ENCODE measurements around the gene GUCY1B1. TPM values are rescaled to one million over a fixed set of nuclear protein-coding genes. Genes with fewer than 3 reads are reported as not detected.
"Not testable (repeated sequence)": the region's sequence is repeated elsewhere in the genome, so short reads cannot be mapped to it uniquely, and the experiment has no call there.

Gene GUCY1B1
- total RNA-seq, 1 donor from 2014 or later = 1.5 TPM

DNA sequence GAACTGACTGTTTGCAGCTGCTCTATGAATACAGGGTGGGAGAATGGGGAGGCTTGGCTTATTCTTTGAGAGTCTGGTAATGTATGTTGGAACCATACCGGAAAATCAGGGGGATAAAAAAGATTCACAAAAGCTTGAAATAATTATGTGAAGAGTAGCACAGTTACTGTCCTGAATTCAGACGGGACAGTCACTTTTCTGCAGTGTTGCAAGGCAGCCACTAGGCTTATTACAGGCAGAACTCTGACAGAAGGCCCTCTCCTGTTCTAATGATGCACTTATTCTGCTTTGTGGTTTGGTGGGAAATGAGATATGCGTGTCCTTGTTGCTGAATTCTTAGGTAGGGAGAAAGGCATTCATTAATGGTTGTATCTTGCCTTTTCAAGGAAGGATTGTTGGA lies 37.2 kb downstream of the GUCY1B1 start:
- Histone ChIP-seq H3K27ac (ENCODE audit: low read depth, low read length) (no peak overlapping the region), H3K27me3 (ENCODE audit: insufficient read depth, low read length) (no peaks in the 10 kb centered on the region), H3K9me3 (ENCODE audit: insufficient read depth, low read depth, low read length) (no peaks in the 10 kb centered on the region), H3K9ac (ENCODE audit: low read length) (no peak overlapping the region), H2AFZ (ENCODE audit: low read depth, low read length) (no peak overlapping the region), H3K36me3 (ENCODE audit: insufficient read depth, low read length) (no peaks in the 10 kb centered on the region), H4K20me1 (ENCODE audit: insufficient read depth, low read length) (no peaks in the 10 kb centered on the region), H3K4me1 (ENCODE audit: insufficient read depth, low read length) (no peaks in the 10 kb centered on the region), H3K4me2 (ENCODE audit: low read length) (no peak overlapping the region), H3K79me2 (ENCODE audit: insufficient read depth, low read length) (no peaks in the 10 kb centered on the region), H3K4me3 (ENCODE audit: insufficient read depth, low read depth, low read length) (no peak overlapping the region)
- DNase-seq (ENCODE audit: low read depth) = peak; percentile 82
- no peak for FAIRE-seq
- Mint-ChIP-seq H3K4me3 (ENCODE audit: unreplicated experiment) (no peak overlapping the region), H3K9me3 (ENCODE audit: unreplicated experiment) (no peaks in the 10 kb centered on the region), H3K36me3 (ENCODE audit: low read depth, unreplicated experiment) (no peaks in the 10 kb centered on the region), H3K27me3 (ENCODE audit: low read depth, unreplicated experiment) (no peaks in the 10 kb centered on the region), H3K27ac (ENCODE audit: unreplicated experiment) (no peak overlapping the region), H3K4me1 (ENCODE audit: low read depth, unreplicated experiment) (peaks cover 3% of the 10 kb centered on the region)
- TF ChIP-seq EZH2 (IDR thresholded peaks at IDR 0.05; ENCODE audit: insufficient read depth, low read length) = no peak
- TF ChIP-seq, protein P1, sequence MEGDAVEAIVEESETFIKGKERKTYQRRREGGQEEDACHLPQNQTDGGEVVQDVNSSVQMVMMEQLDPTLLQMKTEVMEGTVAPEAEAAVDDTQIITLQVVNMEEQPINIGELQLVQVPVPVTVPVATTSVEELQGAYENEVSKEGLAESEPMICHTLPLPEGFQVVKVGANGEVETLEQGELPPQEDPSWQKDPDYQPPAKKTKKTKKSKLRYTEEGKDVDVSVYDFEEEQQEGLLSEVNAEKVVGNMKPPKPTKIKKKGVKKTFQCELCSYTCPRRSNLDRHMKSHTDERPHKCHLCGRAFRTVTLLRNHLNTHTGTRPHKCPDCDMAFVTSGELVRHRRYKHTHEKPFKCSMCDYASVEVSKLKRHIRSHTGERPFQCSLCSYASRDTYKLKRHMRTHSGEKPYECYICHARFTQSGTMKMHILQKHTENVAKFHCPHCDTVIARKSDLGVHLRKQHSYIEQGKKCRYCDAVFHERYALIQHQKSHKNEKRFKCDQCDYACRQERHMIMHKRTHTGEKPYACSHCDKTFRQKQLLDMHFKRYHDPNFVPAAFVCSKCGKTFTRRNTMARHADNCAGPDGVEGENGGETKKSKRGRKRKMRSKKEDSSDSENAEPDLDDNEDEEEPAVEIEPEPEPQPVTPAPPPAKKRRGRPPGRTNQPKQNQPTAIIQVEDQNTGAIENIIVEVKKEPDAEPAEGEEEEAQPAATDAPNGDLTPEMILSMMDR (IDR thresholded peaks at IDR 0.05; ENCODE audit: insufficient read depth, low read depth, low read length) = peak; percentile 51

DNA sequence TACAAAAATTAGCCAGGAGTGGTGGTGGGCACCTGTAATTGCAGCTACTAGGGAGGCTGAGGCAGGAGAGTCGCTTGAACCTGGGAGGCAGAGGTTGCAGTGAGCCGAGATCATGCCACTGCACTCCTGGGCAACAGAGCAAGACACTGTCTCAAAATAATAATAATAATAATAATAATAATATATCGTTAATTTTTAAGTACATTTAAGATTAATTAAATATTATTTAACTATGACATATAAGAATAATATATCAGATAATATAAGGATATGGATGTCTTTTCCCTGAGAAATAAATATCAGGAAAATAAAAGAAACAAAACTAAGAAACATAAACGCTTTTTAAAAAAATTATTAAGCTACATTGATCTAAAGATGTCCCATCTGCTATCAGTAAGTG lies 38.8 kb downstream of the GUCY1B1 start:
- not testable (repeated sequence) for H3K27ac ChIP-seq (ENCODE audit: low read depth, low read length); H3K9me3 ChIP-seq (ENCODE audit: insufficient read depth, low read depth, low read length); H3K9me3 Mint-ChIP-seq (ENCODE audit: unreplicated experiment); H3K4me1 Mint-ChIP-seq (ENCODE audit: low read depth, unreplicated experiment); H3K36me3 Mint-ChIP-seq (ENCODE audit: low read depth, unreplicated experiment); H3K4me3 ChIP-seq (ENCODE audit: insufficient read depth, low read depth, low read length); H3K27me3 ChIP-seq (ENCODE audit: insufficient read depth, low read length); H3K27me3 Mint-ChIP-seq (ENCODE audit: low read depth, unreplicated experiment); H3K36me3 ChIP-seq (ENCODE audit: insufficient read depth, low read length); H3K9ac ChIP-seq (ENCODE audit: low read length); H3K4me3 Mint-ChIP-seq (ENCODE audit: unreplicated experiment); H4K20me1 ChIP-seq (ENCODE audit: insufficient read depth, low read length); DNase-seq (ENCODE audit: low read depth); H3K4me2 ChIP-seq (ENCODE audit: low read length); FAIRE-seq; H3K79me2 ChIP-seq (ENCODE audit: insufficient read depth, low read length); H2AFZ ChIP-seq (ENCODE audit: low read depth, low read length); H3K27ac Mint-ChIP-seq (ENCODE audit: unreplicated experiment); H3K4me1 ChIP-seq (ENCODE audit: insufficient read depth, low read length)

DNA sequence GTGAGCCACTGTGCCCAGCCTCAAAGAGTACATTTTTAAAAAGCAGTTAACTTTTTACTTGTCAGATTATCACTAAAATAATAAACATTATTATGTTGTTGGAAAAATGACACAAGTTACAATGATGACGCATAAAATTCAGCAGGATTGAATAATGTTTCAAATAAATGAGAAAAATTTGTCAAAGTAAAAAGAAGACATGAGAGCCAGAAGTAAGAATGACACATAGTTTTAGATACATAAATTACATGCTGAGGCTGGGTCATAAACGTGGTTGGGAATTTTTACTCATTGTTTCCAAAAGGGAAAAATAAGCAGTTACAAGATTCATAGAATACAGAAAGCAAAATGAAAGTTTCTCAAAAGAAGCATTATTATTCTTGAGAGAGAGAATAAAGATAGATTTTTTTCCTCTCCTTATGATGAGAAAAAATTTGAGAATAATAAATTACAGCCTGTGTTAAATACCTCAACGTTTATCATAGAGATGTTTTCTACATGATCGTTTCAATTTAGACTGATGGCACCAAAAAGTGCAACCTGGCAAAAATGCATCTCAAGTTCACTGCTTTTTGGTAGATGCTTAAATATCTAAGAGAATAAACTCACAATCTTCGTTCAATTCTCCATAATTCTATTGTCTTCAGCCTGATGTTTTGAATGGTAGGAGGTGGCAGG lies 40.4 kb downstream of the GUCY1B1 start:
- Histone ChIP-seq H4K20me1 (ENCODE audit: insufficient read depth, low read length) (no peaks in the 10 kb centered on the region), H3K27me3 (ENCODE audit: insufficient read depth, low read length) (no peaks in the 10 kb centered on the region), H3K9me3 (ENCODE audit: insufficient read depth, low read depth, low read length) (no peaks in the 10 kb centered on the region), H3K4me2 (ENCODE audit: low read length) (no peak overlapping the region), H3K79me2 (ENCODE audit: insufficient read depth, low read length) (no peaks in the 10 kb centered on the region), H3K4me3 (ENCODE audit: insufficient read depth, low read depth, low read length) (no peak overlapping the region), H3K9ac (ENCODE audit: low read length) (no peak overlapping the region), H3K27ac (ENCODE audit: low read depth, low read length) (no peak overlapping the region), H3K4me1 (ENCODE audit: insufficient read depth, low read length) (no peaks in the 10 kb centered on the region), H3K36me3 (ENCODE audit: insufficient read depth, low read length) (no peaks in the 10 kb centered on the region), H2AFZ (ENCODE audit: low read depth, low read length) (no peak overlapping the region)
- Mint-ChIP-seq H3K4me1 (ENCODE audit: low read depth, unreplicated experiment) (peaks cover 3% of the 10 kb centered on the region), H3K4me3 (ENCODE audit: unreplicated experiment) (no peak overlapping the region), H3K9me3 (ENCODE audit: unreplicated experiment) (no peaks in the 10 kb centered on the region), H3K27ac (ENCODE audit: unreplicated experiment) (no peak overlapping the region), H3K27me3 (ENCODE audit: low read depth, unreplicated experiment) (no peaks in the 10 kb centered on the region), H3K36me3 (ENCODE audit: low read depth, unreplicated experiment) (no peaks in the 10 kb centered on the region)
- FAIRE-seq (no peak), DNase-seq (ENCODE audit: low read depth) (peak; percentile 47)
- TF ChIP-seq EZH2 (IDR thresholded peaks at IDR 0.05; ENCODE audit: insufficient read depth, low read length) = no peak
- TF ChIP-seq, protein P1 (IDR thresholded peaks at IDR 0.05; ENCODE audit: insufficient read depth, low read depth, low read length) = no peak

Data from astrocyte (in vitro differentiated cells and primary cell).